GM19463 (cell line): ENCODE measurements around the gene GPR62.

Source experiments
- ATAC-seq: cut with Tn5 transposase; IDR thresholded peaks from one replicate; pipeline ENCODE4 v1.9.1; 2021; ENCODE audit warnings: mild to moderate bottlenecking, moderate library complexity; ENCODE audit not compliant: unreplicated experiment

Gene GPR62

DNA sequence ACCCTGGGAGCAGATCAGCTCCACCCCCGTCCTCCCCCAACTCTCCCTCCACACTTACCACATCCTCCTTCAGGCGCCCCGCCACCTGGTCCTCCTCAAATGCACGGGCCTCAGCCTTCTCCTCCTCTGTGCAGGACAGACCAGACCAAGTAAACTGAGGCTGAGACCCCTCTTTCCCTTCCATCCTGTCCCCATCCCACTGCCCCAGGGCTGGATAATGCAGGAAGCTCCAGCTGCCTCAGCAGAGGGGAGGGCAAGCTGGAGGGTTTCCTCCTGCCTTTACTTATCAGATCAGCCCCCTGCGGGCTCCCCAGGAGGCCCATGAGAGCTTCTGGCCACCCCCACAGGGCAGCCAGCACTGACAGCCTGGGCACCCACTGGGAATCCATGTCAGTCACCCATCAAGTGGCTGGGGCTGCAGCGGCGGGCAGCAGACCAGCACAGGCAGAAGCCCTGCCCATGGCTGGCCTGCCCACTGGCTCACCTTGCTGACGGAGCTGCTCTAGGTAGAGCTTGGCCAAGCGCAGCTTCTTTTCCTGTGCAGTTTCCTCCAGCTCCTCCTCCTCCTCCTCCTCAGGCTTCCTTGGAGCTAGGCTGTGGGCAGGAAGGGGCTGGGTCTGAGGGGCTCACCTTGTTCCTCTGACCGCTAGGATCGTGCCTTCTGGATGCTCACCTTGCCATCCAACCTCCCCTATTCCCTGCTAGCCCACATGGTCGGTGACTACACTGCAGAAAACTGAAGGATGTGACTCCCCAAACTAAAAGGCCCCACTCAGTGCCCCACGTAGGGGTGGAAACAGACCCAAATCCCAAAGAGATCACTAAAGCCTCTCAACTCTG, 17.4 kb upstream of the GPR62 start:
- ATAC-seq: no peak

DNA sequence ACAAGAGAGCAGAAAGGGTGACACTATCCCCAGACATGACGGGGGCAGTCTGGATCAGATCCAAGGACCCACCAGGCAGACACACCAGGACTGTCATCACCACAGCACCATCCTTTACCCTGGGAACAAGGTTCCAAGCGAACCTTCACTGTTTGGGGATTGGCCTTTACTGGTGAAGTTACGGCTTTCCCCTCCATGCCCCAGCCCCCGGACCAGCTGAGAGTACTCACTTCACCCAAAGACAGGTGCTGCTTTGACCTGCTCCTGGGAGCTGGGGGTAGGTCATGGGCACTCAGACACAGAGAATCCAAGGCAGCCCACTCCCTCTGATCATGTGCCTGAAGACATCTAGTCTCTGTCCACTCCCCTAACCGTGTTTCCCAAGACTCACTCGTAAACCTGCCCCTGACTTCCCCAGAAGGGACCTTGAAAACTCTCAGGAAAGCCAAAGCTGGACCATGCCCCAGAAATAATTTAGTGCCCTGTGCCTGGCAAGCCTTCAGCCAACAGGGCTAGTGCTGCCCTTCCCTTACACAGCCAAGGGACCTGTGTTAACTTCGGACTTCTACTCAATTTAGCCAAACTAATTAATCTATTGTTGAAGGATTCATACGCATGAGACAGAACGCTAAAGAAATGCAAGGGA, 16.3 kb upstream of the GPR62 start:
- no peak for ATAC-seq

DNA sequence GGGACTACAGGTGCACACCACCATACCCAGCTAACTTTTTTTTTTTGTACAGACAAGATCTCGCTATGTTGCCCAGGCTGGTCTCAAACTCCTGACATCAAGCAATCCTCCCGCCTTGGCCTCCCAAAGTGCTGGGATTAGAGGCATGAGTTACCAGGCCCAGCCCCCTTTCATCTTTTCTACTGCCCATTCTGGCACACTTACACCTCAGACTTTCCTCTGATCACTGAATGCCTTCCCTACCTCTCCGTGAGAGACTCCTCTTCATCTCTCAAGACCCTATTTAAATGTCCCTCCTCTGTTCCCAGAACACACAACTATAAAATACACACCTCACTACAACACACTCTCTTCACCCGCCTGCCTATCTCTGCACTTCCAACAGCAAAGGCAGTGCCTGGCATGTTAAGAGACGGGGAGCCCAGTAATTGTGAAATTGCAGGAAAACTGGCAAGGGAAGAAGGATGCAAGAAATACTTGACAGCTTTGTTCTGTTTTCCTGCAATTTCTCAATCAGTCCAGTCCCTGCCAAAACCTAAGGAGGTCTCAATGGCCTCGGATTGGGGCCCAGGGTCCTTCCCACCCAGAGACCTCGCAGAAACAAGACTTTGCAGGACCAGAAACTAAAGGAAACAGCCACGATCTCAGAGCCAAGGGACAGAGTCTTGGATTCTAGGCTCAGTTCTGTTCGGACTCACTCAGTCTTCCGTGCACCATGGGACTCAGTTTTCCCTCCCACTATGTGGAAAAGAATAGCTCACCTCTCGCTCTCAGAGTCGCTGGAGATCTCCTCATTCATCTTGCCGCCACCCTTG, 14.3 kb upstream of the GPR62 start:
- ATAC-seq: no peak

DNA sequence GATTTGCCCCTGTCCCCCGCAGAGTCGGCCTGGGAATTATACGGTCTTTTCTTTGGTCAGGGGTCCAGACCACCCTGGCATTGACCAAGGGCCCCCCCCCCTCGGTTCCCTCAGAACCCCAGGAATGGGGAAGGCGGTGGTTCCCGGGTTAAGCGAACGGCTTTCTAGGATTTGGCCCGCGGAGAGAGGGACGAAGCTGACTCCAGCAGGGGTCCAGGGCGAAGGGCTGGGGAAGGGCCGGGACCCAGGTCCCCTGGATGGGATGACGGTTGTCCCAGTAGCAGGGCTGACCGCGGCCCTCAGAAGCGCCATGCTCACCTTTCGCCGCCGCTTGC, 13.8 kb upstream of the GPR62 start:
- ATAC-seq: no peak

DNA sequence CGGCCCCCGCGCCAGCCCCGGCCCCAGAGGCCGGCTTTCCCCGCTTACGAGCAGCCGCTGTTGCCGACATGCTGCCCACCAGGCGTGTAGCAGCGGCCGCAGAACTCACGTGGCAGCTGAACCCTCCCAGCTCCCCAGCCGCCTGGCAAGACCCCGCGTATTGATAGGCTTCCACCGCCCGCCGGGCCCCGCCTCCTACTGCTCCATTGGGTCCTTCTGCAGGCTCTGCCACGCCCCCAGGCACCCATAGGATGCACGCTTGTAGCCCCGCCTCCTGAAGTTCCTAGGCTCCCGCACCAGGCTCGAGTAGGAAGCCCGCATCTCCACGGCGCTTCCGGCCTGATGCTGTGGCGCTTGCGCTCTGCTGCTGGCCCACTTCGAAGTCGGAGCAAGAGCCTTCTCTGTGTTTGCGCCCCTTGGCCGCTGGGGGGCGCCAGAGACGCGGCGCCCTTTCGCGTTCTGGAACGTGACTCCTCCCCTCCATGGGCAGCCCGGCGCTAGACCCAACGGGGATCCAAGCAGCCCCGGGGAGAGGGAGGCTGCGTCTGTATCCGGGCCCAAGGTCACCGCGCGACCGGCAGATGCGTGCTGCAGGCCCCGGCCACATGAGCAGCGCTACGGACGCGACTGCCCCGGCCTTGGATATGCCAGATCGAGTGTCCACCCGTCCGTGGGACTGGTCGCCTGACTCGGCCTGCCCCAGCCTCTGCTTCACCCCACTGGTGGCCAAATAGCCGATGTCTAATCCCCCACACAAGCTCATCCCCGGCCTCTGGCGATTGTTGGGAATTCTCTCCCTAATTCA, 13.2 kb upstream of the GPR62 start, which contains the start of the genes PARP3 and RRP9:
Gene PARP3, plus strand, starts transcription at position 566 of the 805 bp plus-strand sequence. CDS start 993 bp downstream, outside the sequence.
Gene RRP9, minus strand, starts transcription at position 107 of the 805 bp plus-strand sequence. Its CDS starts 37 bp downstream, at position 70.
- ATAC-seq: peak; percentile 91

DNA sequence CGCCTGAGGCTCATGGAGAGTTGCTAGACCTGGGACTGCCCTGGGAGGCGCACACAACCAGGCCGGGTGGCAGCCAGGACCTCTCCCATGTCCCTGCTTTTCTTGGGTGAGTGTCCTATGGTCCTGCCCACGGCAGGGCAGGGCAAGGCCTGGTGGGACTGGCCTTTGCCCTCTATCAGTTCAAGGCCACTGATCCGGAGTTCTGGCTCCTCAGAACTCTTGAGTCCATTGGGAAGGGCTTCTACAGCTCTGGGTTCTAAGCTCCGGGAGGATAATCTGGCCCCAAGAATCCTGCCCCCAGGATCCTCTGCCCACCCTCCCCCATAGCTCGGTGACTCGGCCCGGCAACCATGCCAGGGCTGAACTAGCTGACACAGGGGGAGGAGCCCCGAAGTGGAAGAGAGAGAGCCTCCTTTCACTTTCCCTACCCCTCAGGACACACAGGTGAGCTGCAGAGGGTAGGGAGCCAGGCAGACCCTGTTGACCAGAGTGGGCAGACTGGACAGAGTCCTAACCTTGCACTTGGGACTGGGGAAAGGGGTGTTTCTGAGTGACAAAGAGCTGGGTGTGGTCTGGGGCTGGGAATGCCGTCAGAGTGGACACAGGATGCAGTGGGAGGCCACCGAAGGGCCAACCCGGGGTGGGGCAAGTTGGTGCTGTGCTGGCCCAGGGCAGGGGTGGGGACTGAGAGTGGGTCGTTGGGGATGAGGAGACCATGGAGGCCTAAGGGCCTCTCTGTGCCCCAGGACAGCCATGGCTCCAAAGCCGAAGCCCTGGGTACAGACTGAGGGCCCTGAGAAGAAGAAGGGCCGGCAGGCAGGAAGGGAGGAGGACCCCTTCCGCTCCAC, 12.4 kb upstream of the GPR62 start:
- ATAC-seq: peak; percentile 22

DNA sequence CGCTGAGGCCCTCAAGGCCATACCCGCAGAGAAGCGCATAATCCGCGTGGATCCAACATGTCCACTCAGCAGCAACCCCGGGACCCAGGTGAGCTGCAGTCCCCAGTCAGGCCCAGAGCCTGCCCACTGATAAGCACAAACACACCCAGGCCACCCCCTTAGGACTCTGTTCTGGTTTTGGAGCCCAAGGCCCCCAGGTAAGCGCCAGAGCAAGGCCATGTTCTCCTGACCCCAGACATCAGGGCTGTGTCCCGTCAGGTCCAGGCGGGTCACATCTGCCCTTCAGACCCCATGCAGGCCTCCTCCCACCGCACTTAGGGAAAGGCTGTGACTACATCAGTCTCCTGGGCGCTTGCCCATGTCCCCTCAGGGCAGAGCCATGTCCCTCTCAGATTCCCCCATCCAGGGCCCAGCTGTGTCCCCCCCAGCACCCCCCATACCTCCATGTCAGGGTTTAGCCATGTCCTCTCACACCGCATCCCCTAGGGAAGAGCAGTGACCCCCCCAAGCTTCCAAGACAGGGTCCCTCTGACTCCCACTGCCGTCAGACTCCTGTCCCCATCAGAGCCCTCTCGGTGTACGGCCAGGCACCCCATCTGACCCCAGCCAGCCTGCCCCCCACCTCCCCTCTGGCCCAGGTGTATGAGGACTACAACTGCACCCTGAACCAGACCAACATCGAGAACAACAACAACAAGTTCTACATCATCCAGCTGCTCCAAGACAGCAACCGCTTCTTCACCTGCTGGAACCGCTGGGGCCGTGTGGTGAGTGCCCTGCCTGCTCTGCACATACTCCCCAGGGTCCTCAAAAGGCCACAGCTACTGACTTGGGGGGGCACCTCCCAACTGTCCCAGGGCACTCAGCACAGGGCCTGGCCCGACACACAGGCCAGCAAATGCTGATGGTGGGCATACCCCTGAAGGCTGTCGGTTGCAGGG, 11.5 kb upstream of the GPR62 start:
- ATAC-seq: no peak

DNA sequence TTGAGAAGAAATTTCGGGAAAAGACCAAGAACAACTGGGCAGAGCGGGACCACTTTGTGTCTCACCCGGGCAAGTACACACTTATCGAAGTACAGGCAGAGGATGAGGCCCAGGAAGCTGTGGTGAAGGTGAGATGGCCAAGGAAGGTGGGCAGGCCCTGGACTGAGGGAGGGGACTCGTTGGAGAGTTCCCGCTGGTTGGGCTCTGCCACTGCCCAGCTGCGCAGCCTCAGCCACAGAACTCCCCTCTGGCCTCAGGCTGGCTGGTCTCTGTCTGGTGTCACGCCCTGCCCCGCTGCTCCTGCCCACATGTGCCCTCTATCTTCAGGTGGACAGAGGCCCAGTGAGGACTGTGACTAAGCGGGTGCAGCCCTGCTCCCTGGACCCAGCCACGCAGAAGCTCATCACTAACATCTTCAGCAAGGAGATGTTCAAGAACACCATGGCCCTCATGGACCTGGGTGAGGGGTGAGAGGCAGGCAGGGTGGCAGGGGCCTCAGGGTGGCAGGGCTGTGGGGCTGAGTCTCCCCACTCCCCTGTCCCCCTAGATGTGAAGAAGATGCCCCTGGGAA, 10.6 kb upstream of the GPR62 start:
- no peak for ATAC-seq

DNA sequence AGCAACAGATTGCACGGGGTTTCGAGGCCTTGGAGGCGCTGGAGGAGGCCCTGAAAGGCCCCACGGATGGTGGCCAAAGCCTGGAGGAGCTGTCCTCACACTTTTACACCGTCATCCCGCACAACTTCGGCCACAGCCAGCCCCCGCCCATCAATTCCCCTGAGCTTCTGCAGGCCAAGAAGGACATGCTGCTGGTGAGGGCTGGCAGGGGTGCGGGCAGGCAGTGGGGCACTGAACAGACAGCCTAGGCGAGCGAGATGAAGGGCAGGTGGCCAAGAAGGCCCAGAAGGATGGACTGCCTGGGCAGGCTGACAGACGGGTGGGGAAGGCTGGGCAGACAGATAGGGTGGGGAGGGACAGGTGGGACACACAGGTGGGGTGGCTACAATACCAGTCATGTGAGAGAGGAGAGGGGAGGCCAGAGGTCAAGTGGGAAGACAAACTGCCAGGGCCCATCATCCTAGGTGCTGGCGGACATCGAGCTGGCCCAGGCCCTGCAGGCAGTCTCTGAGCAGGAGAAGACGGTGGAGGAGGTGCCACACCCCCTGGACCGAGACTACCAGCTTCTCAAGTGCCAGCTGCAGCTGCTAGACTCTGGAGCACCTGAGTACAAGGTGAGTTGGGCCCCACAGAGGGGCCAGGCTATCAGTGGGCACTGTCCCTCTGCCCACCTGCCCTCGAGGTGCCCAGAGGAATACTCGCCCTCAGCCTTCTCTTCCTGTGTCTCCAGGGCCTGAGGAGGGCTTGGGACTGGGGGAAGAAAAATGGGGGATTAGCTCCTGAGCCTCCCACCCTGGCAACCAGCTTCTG, 9.9 kb upstream of the GPR62 start:
- no peak for ATAC-seq

DNA sequence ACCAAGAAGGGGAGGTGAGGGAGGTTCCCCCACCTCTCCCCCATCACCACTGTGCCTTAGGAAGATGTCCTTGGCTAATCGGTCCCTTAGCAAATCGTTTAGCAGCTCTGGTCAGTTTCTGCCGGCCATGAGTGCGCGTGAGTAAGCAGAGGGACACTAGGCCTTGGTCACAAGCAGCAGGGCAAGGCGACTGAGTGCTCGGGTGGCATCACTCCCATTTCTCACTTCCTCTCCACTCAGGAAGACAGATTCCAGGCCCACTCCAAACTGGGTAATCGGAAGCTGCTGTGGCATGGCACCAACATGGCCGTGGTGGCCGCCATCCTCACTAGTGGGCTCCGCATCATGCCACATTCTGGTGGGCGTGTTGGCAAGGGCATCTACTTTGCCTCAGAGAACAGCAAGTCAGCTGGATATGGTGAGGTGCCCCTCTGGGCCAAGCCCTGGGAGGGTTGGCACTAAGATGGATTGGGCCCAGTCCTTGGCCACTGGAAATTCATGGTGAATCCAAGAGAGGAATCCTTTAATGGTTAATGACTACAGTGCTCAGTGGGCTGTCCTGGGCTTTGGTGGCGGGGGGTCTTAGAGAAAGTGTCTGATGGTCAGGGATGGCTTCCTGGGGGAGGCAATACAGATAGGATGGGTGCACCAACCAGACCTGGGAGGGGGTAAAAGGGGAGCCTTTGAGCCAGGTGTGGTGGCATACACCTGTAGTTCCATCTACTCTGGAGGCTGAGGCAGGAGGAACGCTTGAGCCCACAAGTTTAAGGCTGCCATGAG, 9.1 kb upstream of the GPR62 start:
- no peak for ATAC-seq

DNA sequence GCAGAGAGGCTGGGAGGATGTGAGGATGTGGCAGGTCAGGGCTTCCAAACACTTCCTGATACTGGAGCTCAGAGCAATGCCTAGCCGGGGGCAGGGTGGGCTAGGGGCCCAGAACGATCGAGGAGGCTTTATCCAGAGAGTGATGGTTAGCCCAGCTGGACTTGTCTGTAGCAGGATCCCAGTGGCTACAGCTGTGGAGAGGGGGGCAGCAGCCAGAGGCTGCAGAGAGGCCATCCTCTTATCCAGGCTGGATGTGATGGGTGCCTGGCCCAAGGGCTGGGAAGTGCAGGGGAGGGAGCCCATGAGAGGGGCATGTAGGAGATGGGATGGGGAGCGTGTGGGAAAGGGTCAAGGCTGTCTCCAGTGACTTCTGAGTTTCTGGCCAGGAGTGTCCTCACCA, 8.4 kb upstream of the GPR62 start:
- no peak for ATAC-seq

DNA sequence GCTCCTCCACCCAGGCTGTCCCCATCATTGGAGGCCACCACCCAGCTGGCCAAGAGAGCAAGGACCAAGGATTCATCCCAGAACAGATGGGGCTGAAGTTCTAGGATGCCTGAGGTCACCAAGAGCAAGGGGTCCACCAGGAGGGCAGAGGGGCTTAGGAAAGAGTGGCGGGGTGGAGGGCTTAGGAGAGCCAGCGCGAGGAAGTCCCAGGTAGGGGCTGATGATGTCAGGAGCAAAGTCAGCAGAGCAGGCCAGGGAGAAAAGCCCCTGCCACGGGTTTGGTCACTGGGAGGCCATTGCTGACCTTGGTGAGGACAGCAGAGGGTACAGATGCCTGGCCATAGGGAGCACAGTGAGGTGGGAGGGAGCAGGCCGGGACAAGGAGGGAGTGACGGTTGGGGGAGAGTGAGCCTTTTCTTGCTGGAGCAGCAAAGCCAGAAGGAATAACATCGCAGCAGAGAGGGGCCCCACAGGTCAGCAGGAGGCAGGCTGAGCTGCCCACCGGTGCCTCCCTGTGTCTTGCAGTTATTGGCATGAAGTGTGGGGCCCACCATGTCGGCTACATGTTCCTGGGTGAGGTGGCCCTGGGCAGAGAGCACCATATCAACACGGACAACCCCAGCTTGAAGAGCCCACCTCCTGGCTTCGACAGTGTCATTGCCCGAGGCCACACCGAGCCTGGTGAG, 7.8 kb upstream of the GPR62 start:
- ATAC-seq: no peak

DNA sequence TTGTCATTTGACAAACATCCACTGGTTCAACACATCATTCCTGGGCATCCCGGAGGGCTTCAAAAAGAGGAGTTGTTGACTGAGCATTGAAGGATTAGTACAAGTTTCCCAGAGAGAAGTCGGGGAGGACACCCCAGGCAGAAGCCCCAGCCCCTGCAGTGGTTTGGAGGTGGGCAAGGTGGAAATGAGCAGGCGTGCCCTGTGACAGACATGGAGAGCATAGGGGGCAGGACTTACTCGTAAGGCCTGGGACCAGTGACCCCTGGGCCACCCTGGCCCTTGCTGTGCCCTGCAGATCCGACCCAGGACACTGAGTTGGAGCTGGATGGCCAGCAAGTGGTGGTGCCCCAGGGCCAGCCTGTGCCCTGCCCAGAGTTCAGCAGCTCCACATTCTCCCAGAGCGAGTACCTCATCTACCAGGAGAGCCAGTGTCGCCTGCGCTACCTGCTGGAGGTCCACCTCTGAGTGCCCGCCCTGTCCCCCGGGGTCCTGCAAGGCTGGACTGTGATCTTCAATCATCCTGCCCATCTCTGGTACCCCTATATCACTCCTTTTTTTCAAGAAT, 7.1 kb upstream of the GPR62 start:
- no peak for ATAC-seq

DNA sequence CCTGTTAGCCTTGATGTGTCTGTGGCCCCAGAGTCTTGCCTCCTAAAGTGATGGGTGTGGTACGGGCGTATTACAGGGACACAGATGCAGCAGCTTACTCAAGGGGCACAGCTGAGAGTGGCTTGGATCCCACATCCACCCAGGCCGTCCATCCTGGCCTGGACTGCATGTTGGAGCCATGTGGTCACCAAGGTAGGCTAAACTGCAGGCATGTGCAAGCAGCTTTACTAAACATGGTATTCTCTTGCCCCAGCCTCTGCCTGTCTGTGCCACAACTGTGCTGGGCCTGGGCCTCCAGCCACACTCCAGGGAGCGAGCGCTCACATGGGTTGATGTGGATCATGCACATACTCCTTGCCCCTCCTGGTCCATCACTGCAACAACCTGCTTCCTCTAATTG, 6.1 kb upstream of the GPR62 start:
- no peak for ATAC-seq

DNA sequence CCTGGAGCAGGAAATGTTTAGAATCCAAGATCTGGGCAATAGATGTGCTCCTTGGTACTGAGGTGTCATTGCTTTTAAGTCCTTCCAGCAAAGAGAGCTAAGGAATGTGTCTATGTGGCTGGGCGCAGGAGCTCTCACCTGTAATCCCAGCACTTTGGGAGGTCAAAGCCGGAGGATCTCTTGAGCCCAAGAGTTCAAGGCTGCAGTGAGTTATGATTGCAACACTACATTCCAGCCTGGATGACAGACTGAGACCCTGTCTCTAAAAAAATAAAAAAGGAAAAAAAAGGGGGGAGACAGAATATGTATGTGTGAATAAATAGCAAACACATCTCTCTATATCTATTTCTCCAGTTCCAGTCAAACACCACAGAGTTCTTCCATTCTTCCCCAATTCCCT, 4.3 kb upstream of the GPR62 start:
- ATAC-seq: no peak

DNA sequence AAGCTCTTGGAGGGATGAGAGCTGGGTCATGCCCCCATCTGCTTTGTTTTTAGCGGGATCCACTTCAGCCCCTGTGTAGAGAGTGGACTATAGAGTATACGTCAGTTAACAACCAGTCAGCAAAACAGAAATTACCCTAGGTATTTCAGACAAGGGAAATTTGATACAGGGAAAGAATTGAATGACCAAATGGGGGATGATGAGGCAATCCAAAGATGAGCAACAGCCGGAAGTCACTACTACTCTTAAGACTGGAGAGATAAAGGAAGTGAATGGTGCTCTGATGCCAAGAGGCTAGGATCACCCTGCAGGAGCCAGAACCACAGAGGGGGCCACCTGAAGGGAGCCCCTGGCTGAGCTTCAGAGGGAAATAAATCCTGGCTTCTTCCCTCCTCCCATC, 1.7 kb upstream of the GPR62 start:
- no peak for ATAC-seq
